Measurements from ENCODE around the gene PDHX. TPM values are rescaled to one million over a fixed set of nuclear protein-coding genes. Genes with fewer than 3 reads are reported as not detected.

The PDHX gene
- polyA plus RNA-seq, 1 donor (not counting 4 experiments of a cell fraction or from before 2014, with no cell fraction given), result 28.5 TPM

DNA sequence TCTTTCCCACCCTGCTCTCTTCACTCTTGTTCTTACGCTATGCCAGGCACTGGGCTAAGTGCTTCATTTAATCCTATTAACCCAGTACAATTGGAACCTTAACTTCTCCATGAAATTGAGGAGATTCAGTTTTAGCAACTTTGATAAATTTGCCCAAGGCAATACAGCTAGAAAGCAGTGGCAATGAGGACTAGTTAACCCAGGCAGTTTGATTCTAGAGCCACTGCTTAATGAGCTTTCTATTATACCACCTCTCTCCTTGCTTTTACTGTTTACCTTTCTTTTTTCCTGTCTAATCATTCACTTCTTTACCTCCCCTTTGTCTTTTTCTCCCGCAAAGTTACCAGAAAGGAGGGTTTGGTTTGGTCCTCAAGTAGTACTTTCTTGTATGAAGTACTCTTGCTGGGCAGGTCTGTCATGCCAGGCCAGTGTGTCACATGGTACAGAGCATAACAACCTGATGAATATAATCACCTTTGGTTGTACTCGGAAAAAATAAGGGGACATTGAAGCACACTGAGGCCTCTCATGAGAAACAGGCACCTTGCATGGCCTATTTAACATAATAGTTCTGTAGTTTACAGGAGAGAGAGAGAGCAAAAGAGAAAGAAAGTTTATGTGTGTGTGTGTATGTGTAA, 70.6 kb downstream of the PDHX start:
- Histone ChIP-seq H3K4me1 (ENCODE audit: control insufficient read depth, extremely low read depth, insufficient read depth, low read length) (no peaks in the 10 kb centered on the region), H3K27ac (ENCODE audit: control insufficient read depth, insufficient read depth, low read length) (no peak overlapping the region), H2AFZ (ENCODE audit: control insufficient read depth, low read length) (no peak overlapping the region), H3K79me2 (ENCODE audit: control insufficient read depth, insufficient read depth, low read length) (no peaks in the 10 kb centered on the region), H3K9me3 (ENCODE audit: control insufficient read depth, low read depth, low read length) (no peaks in the 10 kb centered on the region), H4K20me1 (ENCODE audit: control insufficient read depth, extremely low read depth, insufficient read depth, low read length) (no peaks in the 10 kb centered on the region), H3K36me3 (ENCODE audit: control insufficient read depth in 2 of 2, extremely low read depth in 1 of 2, insufficient read depth in 2 of 2, low read length in 2 of 2) (peaks cover 0 to 4% of the 10 kb centered on the region in 2 experiments), H3K4me3 (ENCODE audit: control insufficient read depth in 2 of 3, extremely low read depth in 1 of 3, insufficient read depth in 2 of 3, low read depth in 1 of 3, low read length in 3 of 3) (no peak overlapping the region), H3K4me2 (ENCODE audit: control insufficient read depth, extremely low read depth, insufficient read depth, low read depth, low read length) (no peak overlapping the region), H3K9ac (ENCODE audit: control insufficient read depth, extremely low read depth, insufficient read depth, low read length) (no peak overlapping the region), H3K9me1 (ENCODE audit: control insufficient read depth, extremely low read depth, insufficient read depth, low read length) (no peaks in the 10 kb centered on the region), H3K27me3 (ENCODE audit: control insufficient read depth, extremely low read depth, insufficient read depth, low read length) (no peaks in the 10 kb centered on the region)
- FAIRE-seq (no peak), DNase-seq (ENCODE audit: low read depth, low spot score) (no peak)
- dilution Hi-C loops (cut with MboI; ENCODE audit: extremely low pct_ligation_motif_present, low sequenced_read_pairs), result no loop called here
- TF ChIP-seq, protein P1, sequence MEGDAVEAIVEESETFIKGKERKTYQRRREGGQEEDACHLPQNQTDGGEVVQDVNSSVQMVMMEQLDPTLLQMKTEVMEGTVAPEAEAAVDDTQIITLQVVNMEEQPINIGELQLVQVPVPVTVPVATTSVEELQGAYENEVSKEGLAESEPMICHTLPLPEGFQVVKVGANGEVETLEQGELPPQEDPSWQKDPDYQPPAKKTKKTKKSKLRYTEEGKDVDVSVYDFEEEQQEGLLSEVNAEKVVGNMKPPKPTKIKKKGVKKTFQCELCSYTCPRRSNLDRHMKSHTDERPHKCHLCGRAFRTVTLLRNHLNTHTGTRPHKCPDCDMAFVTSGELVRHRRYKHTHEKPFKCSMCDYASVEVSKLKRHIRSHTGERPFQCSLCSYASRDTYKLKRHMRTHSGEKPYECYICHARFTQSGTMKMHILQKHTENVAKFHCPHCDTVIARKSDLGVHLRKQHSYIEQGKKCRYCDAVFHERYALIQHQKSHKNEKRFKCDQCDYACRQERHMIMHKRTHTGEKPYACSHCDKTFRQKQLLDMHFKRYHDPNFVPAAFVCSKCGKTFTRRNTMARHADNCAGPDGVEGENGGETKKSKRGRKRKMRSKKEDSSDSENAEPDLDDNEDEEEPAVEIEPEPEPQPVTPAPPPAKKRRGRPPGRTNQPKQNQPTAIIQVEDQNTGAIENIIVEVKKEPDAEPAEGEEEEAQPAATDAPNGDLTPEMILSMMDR (optimal IDR thresholded peaks at IDR 0.05 in 1 of 3, IDR thresholded peaks at IDR 0.05 in 1 of 3, conservative IDR thresholded peaks at IDR 0.05 in 1 of 3; ENCODE audit: extremely low read depth in 1 of 3, insufficient read depth in 2 of 3, low read length in 3 of 3), result no peak
- no peak for TF ChIP-seq EZH2 (IDR thresholded peaks at IDR 0.05; ENCODE audit: low read length)

- no peak overlapping the region for H3K4me2 ChIP-seq (ENCODE audit: control insufficient read depth, extremely low read depth, insufficient read depth, low read depth, low read length)
- H3K27ac ChIP-seq (ENCODE audit: control insufficient read depth, insufficient read depth, low read length), result no peak overlapping the region
- peaks cover 0 to 4% of the 10 kb centered on the region in 2 experiments for H3K36me3 ChIP-seq (ENCODE audit: control insufficient read depth in 2 of 2, extremely low read depth in 1 of 2, insufficient read depth in 2 of 2, low read length in 2 of 2)
- H3K9ac ChIP-seq (ENCODE audit: control insufficient read depth, extremely low read depth, insufficient read depth, low read length), result no peak overlapping the region
- FAIRE-seq (no peak), DNase-seq (ENCODE audit: low read depth, low spot score) (no peak)
- TF ChIP-seq, protein P1 (optimal IDR thresholded peaks at IDR 0.05 in 1 of 3, IDR thresholded peaks at IDR 0.05 in 1 of 3, conservative IDR thresholded peaks at IDR 0.05 in 1 of 3; ENCODE audit: extremely low read depth in 1 of 3, insufficient read depth in 2 of 3, low read length in 3 of 3), result no peak
- TF ChIP-seq EZH2 (IDR thresholded peaks at IDR 0.05; ENCODE audit: low read length), result no peak
- no peaks in the 10 kb centered on the region for H3K9me1 ChIP-seq (ENCODE audit: control insufficient read depth, extremely low read depth, insufficient read depth, low read length)
- H3K4me1 ChIP-seq (ENCODE audit: control insufficient read depth, extremely low read depth, insufficient read depth, low read length), result no peaks in the 10 kb centered on the region
- H3K4me3 ChIP-seq (ENCODE audit: control insufficient read depth in 2 of 3, extremely low read depth in 1 of 3, insufficient read depth in 2 of 3, low read depth in 1 of 3, low read length in 3 of 3), result no peak overlapping the region
- dilution Hi-C loops (cut with MboI; ENCODE audit: extremely low pct_ligation_motif_present, low sequenced_read_pairs), result no loop called here
- no peak overlapping the region for H2AFZ ChIP-seq (ENCODE audit: control insufficient read depth, low read length)
- H3K9me3 ChIP-seq (ENCODE audit: control insufficient read depth, low read depth, low read length), result no peaks in the 10 kb centered on the region
- H3K79me2 ChIP-seq (ENCODE audit: control insufficient read depth, insufficient read depth, low read length), result no peaks in the 10 kb centered on the region
- no peaks in the 10 kb centered on the region for H3K27me3 ChIP-seq (ENCODE audit: control insufficient read depth, extremely low read depth, insufficient read depth, low read length)
- H4K20me1 ChIP-seq (ENCODE audit: control insufficient read depth, extremely low read depth, insufficient read depth, low read length), result no peaks in the 10 kb centered on the region
Observed at GRCh38 chr11:34987617-34988016, 71.2 kb downstream of the PDHX start.

Measured in keratinocyte (primary cell).